Psoas muscle (tissue), 8 donors: ENCODE results near the gene LHFPL3. TPM values are rescaled to one million over a fixed set of nuclear protein-coding genes. Genes with fewer than 3 reads are reported as not detected.

Source experiments
- ATAC-seq, 4 donors: fragments of 200-7000 bp; cut with Tn5 transposase; one replicate each; pipeline ENCODE4 v1.9.1; 2020; ENCODE audit warnings: moderate library complexity in 3 of 4, mild to moderate bottlenecking in 2 of 4
- DNase-seq, 2 donors: peaks; one replicate each; pipeline ENCODE4 v3.0.0-alpha.2; 2020
- H3K27ac ChIP-seq: fragments of 200-600 bp; one replicate; pipeline ENCODE4 v1.8.0; 2022
- H3K27me3 ChIP-seq, 3 donors: fragments of 200-600 bp in 1 of 3; one replicate each; pipeline versions ENCODE4 v1.6.1 to v1.8.0; 2013 to 2022; ENCODE audit warnings: low read length in 2 of 3, mild to moderate bottlenecking in 2 of 3, moderate library complexity in 1 of 3; ENCODE audit not compliant: insufficient read depth in 3 of 3
- H3K36me3 ChIP-seq, 2 donors: fragments of 200-600 bp in 1 of 2; one replicate each; pipeline versions ENCODE4 v1.6.1 to v1.8.0; 2013 to 2022; ENCODE audit warnings: low read depth in 1 of 2, mild to moderate bottlenecking in 1 of 2, moderate library complexity in 1 of 2; ENCODE audit not compliant: insufficient read depth in 1 of 2
- H3K4me1 ChIP-seq: fragments of 200-600 bp; one replicate; pipeline ENCODE4 v1.8.0; 2022
- H3K4me3 ChIP-seq: fragments of 200-600 bp; one replicate; pipeline ENCODE4 v1.8.0; 2022; ENCODE audit warnings: mild to moderate bottlenecking
- H3K9me3 ChIP-seq: fragments of 200-600 bp; one replicate; pipeline ENCODE4 v1.8.0; 2022
- CTCF ChIP-seq: fragments of 200-600 bp; IDR thresholded peaks from one replicate; pipeline ENCODE4 v1.8.0; 2022; ENCODE audit warnings: antibody characterized with exemption
- WGBS, 3 donors: extraction: QIAGEN DNeasy Blood & Tissue Kit; methylation state at CpG; one replicate each; pipeline versions ENCODE4 v1.1.6 to v1.1.7; 2013; 5-methylcytosine and 5-hydroxymethylcytosine counted together
- intact Hi-C, 2 donors: fragments of 100-400 bp; cut with DNase I; formaldehyde crosslinking; loops; one replicate each; pipeline versions ENCODE4 v1.11.0 to v1.14.2; 2022
- polyA plus RNA-seq, 3 donors: library from polyadenylated mRNA; stranded (reverse); fragments of 200-250 nt; gene quantifications; one replicate each; pipeline ENCODE4 v1.2.3, GENCODE V29; 2013
- total RNA-seq, 4 donors: library from RNA; stranded (reverse); fragmentation: NEBNext Ultra II Directional in 2 of 4; extraction: Animal tissue kit (Norgen Biotek cat#: 25700) in 2 of 4; gene quantifications; one replicate each; pipeline versions ENCODE4 v1.2.1 to v1.2.4, GENCODE V29; 2021 to 2023
- donor health status: healthy with polysubstance abuse.
- donor health status: DM: no; HTN: no; CAD: no; lungs with moderate emphysema.
- donor health status: Bipolar disorder and iron deficiency.
- donor health status: healthy.
- donor health status: DM: yes; HTN: yes; CAD: no.
- donor health status: DM: no; HTN: no; CAD: no.
- donor health status: DM: no; HTN: no; CAD: no.
- donor health status: DM: yes; HTN: yes; CAD: no.

The LHFPL3 gene
- total and polyA plus RNA-seq, 7 donors, result not detected

GRCh38 chr7:104341546-104341945 is 13.1 kb downstream of the LHFPL3 start:
- DNase-seq (no peak), ATAC-seq (no peak)
- Histone ChIP-seq H3K4me1 (no peaks in the 10 kb centered on the region), H3K27ac (no peak overlapping the region), H3K36me3 (no peaks in the 10 kb centered on the region), H3K27me3 (no peaks in the 10 kb centered on the region), H3K9me3 (no peaks in the 10 kb centered on the region), H3K4me3 (no peak overlapping the region)
- WGBS, 3 donors, result 14 to 26% (median 14%) methylated on average over 2 of the region's 2 CpGs
- intact Hi-C loops, result no loop called here
- TF ChIP-seq CTCF, result no peak

GRCh38 chr7:104352736-104353135 is 24.3 kb downstream of the LHFPL3 start:
- ATAC-seq, result no peak
- intact Hi-C loops, result no loop called here
- H3K4me1 ChIP-seq, result no peaks in the 10 kb centered on the region
- WGBS, 3 donors, result 52 to 65% (median 54%) methylated on average over 6 of the region's 6 CpGs
- no peak overlapping the region for H3K27ac ChIP-seq
- no peaks in the 10 kb centered on the region for H3K27me3 ChIP-seq
- no peak overlapping the region for H3K4me3 ChIP-seq
- no peak for TF ChIP-seq CTCF
- no peaks in the 10 kb centered on the region for H3K9me3 ChIP-seq
- no peaks in the 10 kb centered on the region for H3K36me3 ChIP-seq
- no peak for DNase-seq

GRCh38 chr7:104357166-104357565 is 28.8 kb downstream of the LHFPL3 start:
- Histone ChIP-seq H3K4me3 (no peak overlapping the region), H3K9me3 (no peaks in the 10 kb centered on the region), H3K36me3 (no peaks in the 10 kb centered on the region), H3K4me1 (no peaks in the 10 kb centered on the region), H3K27ac (no peak overlapping the region), H3K27me3 (no peaks in the 10 kb centered on the region)
- intact Hi-C loops, result no loop called here
- ATAC-seq, result no peak
- DNase-seq, result no peak
- TF ChIP-seq CTCF, result no peak
- WGBS, 3 donors, result 77 to 87% (median 81%) methylated on average over 4 of the region's 4 CpGs

- no peak for TF ChIP-seq CTCF
- H3K9me3 ChIP-seq, result no peaks in the 10 kb centered on the region
- H3K4me1 ChIP-seq, result no peaks in the 10 kb centered on the region
- no peak overlapping the region for H3K27ac ChIP-seq
- no peak for ATAC-seq
- no peak overlapping the region for H3K4me3 ChIP-seq
- no peaks in the 10 kb centered on the region for H3K27me3 ChIP-seq
- intact Hi-C loops, result no loop called here
- WGBS, 3 donors, result 64 to 66% (median 66%) methylated on average over 5 of the region's 5 CpGs
- no peak for DNase-seq
- no peaks in the 10 kb centered on the region for H3K36me3 ChIP-seq
These were observed 30.2 kb downstream of the LHFPL3 start for GRCh38 chr7:104358446-104359132.

- no peak for TF ChIP-seq CTCF
- H3K36me3 ChIP-seq, result no peaks in the 10 kb centered on the region
- no peaks in the 10 kb centered on the region for H3K27me3 ChIP-seq
- no peak overlapping the region for H3K27ac ChIP-seq
- H3K4me1 ChIP-seq, result no peaks in the 10 kb centered on the region
- WGBS, 3 donors, result 33 to 51% (median 46%) methylated on average over 1 of the region's 1 CpG
- no peak overlapping the region for H3K4me3 ChIP-seq
- DNase-seq, result no peak
- intact Hi-C loops, result no loop called here
- H3K9me3 ChIP-seq, result no peaks in the 10 kb centered on the region
- ATAC-seq, result no peak
These were observed 34.4 kb downstream of the LHFPL3 start for GRCh38 chr7:104362756-104363155.
